ENCODE results near the gene PRR13. TPM values are rescaled to one million over a fixed set of nuclear protein-coding genes. Genes with fewer than 3 reads are reported as not detected.
A peak's percentile ranks its signal among the peaks of the same experiment; 100 is the strongest.
"Not testable (repeated sequence)": the region's sequence is repeated elsewhere in the genome, so short reads cannot be mapped to it uniquely, and the experiment has no call there.

Gene PRR13
- total RNA-seq, result 135 and 150 TPM in 2 replicates
- polyA plus RNA-seq, result 457 and 458 TPM in 2 replicates

DNA sequence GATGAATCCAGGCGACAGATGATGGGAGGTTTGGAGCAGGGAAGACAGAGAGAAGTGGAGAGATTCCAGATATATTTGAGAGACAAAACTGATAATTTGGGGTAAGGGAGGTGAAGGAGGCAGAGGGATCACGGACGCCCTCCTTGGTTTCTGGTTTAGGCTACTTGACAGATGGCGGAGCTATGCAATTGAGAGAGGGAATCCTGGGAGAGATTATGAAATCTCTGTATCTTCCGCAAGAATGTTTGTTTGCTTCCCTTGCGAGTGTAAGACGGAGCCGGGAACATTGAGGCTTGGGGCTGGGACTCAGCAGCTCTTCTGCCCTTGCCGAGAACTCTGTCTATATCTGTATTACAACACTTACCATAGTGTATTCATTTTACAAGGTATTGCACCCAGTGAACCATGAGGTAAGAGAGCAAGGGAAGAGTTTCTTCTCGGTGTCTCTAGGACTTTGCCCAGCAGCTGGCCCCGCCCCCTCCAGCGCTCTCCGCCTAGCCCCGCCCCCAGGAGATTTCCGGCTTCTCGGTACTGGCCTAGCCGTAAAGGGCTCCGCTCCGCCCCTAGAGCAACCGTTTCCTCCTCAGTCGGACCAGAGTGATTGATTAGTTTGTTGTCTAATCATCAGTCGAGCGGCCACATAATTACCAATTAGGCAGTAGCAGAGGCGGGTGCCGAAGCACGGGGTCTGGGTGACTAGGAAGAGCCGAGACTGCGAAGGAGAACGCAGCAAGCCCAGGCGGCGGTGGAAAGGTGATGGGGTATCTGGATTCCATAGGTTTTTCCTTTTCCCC, at the start of gene PRR13:
TSS of gene PRR13 (plus strand) at position 695 of the 794 bp plus-strand sequence. CDS start 981 bp downstream, outside the sequence.
- no peak for TF ChIP-seq EZH2 (IDR thresholded peaks at IDR 0.05; ENCODE audit: borderline replicate concordance)
- H3K9me3 ChIP-seq (ENCODE audit: low read depth), result no peaks in the 10 kb centered on the region
- peak within 1 kb of the TSS; percentile 43 for H3K4me3 ChIP-seq
- 2% methylated on average over 26 of the region's 31 CpGs for WGBS (ENCODE audit: low lambda C conversion rate, missing lambda C conversion rate)
- H3K27me3 ChIP-seq, result no peaks in the 10 kb centered on the region
- H2AFZ ChIP-seq, result peak within 1 kb of the TSS; percentile 64
- H3K9me2 ChIP-seq (replicated peaks; ENCODE audit: insufficient read depth), result no peaks in the 10 kb centered on the region
- peak within 1 kb of the TSS; percentile 82 for H3K4me2 ChIP-seq
- peak within 1 kb of the TSS; percentile 94 for H3K27ac ChIP-seq
- H3K36me3 ChIP-seq (replicated peaks; ENCODE audit: insufficient read depth, low read depth), result no peaks in the 10 kb centered on the region
- H4K20me1 ChIP-seq (ENCODE audit: insufficient read depth, poor library complexity, severe bottlenecking), result no peaks in the 10 kb centered on the region
- peaks cover 11% of the 10 kb centered on the region for H3K4me1 ChIP-seq (ENCODE audit: insufficient read depth)
- peak; percentile 100 for DNase-seq (ENCODE audit: low spot score)
- peaks cover 32% of the 10 kb centered on the region for H3K79me2 ChIP-seq

GRCh38 chr12:53399896-53400295, 41.6 kb upstream of the PRR13 start:
- Histone ChIP-seq H3K4me3 (no peak overlapping the region), H3K36me3 (replicated peaks; ENCODE audit: insufficient read depth, low read depth) (no peaks in the 10 kb centered on the region), H3K9me3 (ENCODE audit: low read depth) (no peaks in the 10 kb centered on the region), H3K4me2 (no peak overlapping the region), H3K27me3 (no peaks in the 10 kb centered on the region), H3K4me1 (ENCODE audit: insufficient read depth) (no peaks in the 10 kb centered on the region), H3K79me2 (peaks cover 98% of the 10 kb centered on the region), H4K20me1 (ENCODE audit: insufficient read depth, poor library complexity, severe bottlenecking) (peaks cover 11% of the 10 kb centered on the region), H2AFZ (no peak overlapping the region), H3K9me2 (replicated peaks; ENCODE audit: insufficient read depth) (no peaks in the 10 kb centered on the region), H3K27ac (no peak overlapping the region)
- TF ChIP-seq EZH2phosphoT487 (IDR thresholded peaks at IDR 0.05; ENCODE audit: low read depth, severe bottlenecking, unreplicated experiment) (no peak), EZH2 (IDR thresholded peaks at IDR 0.05; ENCODE audit: borderline replicate concordance) (no peak)
- TF ChIP-seq, protein P1, sequence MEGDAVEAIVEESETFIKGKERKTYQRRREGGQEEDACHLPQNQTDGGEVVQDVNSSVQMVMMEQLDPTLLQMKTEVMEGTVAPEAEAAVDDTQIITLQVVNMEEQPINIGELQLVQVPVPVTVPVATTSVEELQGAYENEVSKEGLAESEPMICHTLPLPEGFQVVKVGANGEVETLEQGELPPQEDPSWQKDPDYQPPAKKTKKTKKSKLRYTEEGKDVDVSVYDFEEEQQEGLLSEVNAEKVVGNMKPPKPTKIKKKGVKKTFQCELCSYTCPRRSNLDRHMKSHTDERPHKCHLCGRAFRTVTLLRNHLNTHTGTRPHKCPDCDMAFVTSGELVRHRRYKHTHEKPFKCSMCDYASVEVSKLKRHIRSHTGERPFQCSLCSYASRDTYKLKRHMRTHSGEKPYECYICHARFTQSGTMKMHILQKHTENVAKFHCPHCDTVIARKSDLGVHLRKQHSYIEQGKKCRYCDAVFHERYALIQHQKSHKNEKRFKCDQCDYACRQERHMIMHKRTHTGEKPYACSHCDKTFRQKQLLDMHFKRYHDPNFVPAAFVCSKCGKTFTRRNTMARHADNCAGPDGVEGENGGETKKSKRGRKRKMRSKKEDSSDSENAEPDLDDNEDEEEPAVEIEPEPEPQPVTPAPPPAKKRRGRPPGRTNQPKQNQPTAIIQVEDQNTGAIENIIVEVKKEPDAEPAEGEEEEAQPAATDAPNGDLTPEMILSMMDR (IDR thresholded peaks at IDR 0.05; ENCODE audit: poor library complexity), result no peak
- WGBS (ENCODE audit: low lambda C conversion rate, missing lambda C conversion rate), result 98% methylated on average over 7 of the region's 7 CpGs
- no peak for DNase-seq (ENCODE audit: low spot score)

DNA sequence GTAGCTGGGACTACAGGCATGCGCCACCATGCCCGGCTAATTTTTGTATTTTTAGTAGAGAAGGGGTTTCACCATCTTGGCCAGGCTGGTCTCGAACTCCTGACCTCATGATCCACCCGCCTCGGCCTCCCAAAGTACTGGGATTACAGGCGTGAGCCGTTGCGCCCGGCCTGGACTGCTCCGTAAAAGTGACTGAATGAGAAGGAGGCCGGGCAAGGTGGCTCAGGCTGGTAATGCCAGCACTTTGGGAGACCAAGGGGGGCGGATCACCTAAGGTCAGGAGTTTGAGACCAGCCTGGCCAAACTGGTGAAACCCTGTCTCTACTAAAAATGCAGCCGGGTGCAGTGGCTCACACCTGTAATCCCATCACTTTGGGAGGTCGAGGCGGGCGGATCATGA, 39.2 kb upstream of the PRR13 start:
- H3K4me3 ChIP-seq; H3K27ac ChIP-seq; H3K9me2 ChIP-seq (replicated peaks; ENCODE audit: insufficient read depth); H3K36me3 ChIP-seq (replicated peaks; ENCODE audit: insufficient read depth, low read depth); H3K9me3 ChIP-seq (ENCODE audit: low read depth); H4K20me1 ChIP-seq (ENCODE audit: insufficient read depth, poor library complexity, severe bottlenecking); H2AFZ ChIP-seq; H3K27me3 ChIP-seq; DNase-seq (ENCODE audit: low spot score); H3K4me2 ChIP-seq; H3K4me1 ChIP-seq (ENCODE audit: insufficient read depth): not testable (repeated sequence)
- H3K79me2 ChIP-seq, result peaks cover 90% of the 10 kb centered on the region
- 99% methylated on average over 16 of the region's 16 CpGs for WGBS (ENCODE audit: low lambda C conversion rate, missing lambda C conversion rate)

GRCh38 chr12:53402871-53403270, 38.7 kb upstream of the PRR13 start:
- H3K9me3 ChIP-seq (ENCODE audit: low read depth), result no peaks in the 10 kb centered on the region
- no peaks in the 10 kb centered on the region for H3K9me2 ChIP-seq (replicated peaks; ENCODE audit: insufficient read depth)
- 86% methylated on average over 7 of the region's 7 CpGs for WGBS (ENCODE audit: low lambda C conversion rate, missing lambda C conversion rate)
- H3K4me2 ChIP-seq, result no peak overlapping the region
- H2AFZ ChIP-seq, result no peak overlapping the region
- DNase-seq (ENCODE audit: low spot score), result no peak
- H4K20me1 ChIP-seq (ENCODE audit: insufficient read depth, poor library complexity, severe bottlenecking), result peaks cover 7% of the 10 kb centered on the region
- TF ChIP-seq, protein P1 (IDR thresholded peaks at IDR 0.05; ENCODE audit: poor library complexity), result no peak
- TF ChIP-seq EZH2phosphoT487 (IDR thresholded peaks at IDR 0.05; ENCODE audit: low read depth, severe bottlenecking, unreplicated experiment) (no peak), EZH2 (IDR thresholded peaks at IDR 0.05; ENCODE audit: borderline replicate concordance) (no peak)
- H3K27me3 ChIP-seq, result no peaks in the 10 kb centered on the region
- peaks cover 86% of the 10 kb centered on the region for H3K79me2 ChIP-seq
- no peaks in the 10 kb centered on the region for H3K4me1 ChIP-seq (ENCODE audit: insufficient read depth)
- H3K4me3 ChIP-seq, result no peak overlapping the region
- no peak overlapping the region for H3K27ac ChIP-seq
- no peaks in the 10 kb centered on the region for H3K36me3 ChIP-seq (replicated peaks; ENCODE audit: insufficient read depth, low read depth)
